Measurements from ENCODE around the gene LAMA2.

The LAMA2 gene, protein sequence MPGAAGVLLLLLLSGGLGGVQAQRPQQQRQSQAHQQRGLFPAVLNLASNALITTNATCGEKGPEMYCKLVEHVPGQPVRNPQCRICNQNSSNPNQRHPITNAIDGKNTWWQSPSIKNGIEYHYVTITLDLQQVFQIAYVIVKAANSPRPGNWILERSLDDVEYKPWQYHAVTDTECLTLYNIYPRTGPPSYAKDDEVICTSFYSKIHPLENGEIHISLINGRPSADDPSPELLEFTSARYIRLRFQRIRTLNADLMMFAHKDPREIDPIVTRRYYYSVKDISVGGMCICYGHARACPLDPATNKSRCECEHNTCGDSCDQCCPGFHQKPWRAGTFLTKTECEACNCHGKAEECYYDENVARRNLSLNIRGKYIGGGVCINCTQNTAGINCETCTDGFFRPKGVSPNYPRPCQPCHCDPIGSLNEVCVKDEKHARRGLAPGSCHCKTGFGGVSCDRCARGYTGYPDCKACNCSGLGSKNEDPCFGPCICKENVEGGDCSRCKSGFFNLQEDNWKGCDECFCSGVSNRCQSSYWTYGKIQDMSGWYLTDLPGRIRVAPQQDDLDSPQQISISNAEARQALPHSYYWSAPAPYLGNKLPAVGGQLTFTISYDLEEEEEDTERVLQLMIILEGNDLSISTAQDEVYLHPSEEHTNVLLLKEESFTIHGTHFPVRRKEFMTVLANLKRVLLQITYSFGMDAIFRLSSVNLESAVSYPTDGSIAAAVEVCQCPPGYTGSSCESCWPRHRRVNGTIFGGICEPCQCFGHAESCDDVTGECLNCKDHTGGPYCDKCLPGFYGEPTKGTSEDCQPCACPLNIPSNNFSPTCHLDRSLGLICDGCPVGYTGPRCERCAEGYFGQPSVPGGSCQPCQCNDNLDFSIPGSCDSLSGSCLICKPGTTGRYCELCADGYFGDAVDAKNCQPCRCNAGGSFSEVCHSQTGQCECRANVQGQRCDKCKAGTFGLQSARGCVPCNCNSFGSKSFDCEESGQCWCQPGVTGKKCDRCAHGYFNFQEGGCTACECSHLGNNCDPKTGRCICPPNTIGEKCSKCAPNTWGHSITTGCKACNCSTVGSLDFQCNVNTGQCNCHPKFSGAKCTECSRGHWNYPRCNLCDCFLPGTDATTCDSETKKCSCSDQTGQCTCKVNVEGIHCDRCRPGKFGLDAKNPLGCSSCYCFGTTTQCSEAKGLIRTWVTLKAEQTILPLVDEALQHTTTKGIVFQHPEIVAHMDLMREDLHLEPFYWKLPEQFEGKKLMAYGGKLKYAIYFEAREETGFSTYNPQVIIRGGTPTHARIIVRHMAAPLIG (N-terminal part only)

DNA sequence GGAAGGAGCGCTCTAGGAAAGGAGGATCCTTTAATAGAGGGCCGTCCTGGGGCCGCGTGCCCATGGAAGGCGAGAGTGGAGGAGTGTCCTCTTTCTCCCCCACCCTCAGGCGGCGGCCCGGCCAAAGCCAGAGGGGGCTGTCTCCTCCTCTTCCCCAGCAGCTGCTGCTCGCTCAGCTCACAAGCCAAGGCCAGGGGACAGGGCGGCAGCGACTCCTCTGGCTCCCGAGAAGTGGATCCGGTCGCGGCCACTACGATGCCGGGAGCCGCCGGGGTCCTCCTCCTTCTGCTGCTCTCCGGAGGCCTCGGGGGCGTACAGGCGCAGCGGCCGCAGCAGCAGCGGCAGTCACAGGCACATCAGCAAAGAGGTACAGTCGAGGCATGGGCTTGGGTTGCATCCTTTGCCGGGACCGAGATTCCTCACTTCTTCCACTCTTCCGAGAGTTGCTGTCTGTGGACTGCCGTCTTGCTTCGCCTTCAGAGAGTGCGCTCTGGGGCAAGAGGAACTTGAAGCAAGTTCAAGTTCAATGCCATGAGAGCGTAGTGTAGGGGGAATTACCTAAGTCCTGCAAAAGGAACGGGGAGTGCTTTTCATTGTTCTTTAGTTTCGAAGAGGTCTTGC, at the start of gene LAMA2:
LAMA2 (plus strand) TSS at position 148 of the 621 bp plus-strand sequence; CDS start at position 256, 108 bp downstream.
- no peak for DNase-seq

- DNase-seq = no peak
Observed at GRCh38 chr6:128836761-128837160, 46.2 kb upstream of the LAMA2 start.

DNA sequence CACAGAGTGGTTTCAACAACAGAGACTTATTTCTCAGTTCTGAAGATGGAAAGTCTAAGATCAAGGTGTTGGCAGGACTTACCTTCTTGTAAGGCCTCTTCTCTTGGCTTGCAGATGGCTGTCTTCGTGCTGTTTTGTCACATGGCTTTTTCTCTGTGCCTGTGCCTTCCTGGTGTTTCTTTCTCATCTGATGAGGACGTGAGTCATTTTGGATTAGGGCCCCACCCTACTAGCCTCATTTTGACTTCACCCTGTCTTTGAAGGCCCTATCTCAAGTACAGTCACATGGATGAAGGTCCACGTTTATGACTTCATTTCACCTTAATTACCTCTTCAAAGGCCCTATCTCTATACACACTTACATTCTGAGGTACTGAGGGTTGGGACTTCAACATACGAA, 41.4 kb upstream of the LAMA2 start:
- DNase-seq = no peak

GRCh38 chr6:128844598-128844997, 38.3 kb upstream of the LAMA2 start:
- DNase-seq = no peak

DNA sequence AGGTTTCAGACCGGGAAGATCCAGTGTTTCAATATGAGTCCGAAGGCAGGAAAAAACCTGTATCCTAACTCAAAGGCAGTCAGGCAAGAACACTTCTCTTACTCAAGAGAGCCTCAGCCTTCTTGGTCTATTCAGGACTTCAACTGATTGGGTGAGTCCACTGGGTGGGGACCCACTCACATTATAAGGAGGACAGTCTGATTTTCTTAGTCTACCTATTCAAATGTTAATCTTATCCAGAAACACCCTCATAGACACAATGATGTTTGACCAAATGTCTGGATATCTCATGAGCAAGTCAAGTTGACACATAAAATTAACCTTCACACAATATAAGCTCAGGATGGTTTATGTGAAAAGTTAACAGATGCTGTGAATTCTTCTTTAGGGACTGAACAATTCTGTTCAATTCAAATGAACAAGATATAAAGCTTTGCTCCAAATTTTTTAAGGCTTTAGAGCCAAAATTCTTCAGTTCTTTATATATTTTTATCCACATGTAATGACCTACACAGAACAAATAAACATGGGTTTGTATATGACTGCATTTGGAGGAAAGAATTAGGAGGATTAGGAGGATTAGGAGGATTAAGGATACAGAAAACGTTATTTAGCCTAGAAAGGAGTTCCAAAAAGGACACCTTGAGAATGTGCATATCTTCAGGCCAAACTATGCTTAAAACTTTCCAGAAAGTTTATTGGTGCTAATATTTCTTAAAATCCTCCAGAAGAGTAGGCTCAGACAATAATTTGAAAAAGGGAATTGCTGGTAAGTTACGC, 35.3 kb upstream of the LAMA2 start:
- DNase-seq = no peak

- no peak for DNase-seq
Observed at GRCh38 chr6:128848212-128848935, 34.6 kb upstream of the LAMA2 start.

DNA sequence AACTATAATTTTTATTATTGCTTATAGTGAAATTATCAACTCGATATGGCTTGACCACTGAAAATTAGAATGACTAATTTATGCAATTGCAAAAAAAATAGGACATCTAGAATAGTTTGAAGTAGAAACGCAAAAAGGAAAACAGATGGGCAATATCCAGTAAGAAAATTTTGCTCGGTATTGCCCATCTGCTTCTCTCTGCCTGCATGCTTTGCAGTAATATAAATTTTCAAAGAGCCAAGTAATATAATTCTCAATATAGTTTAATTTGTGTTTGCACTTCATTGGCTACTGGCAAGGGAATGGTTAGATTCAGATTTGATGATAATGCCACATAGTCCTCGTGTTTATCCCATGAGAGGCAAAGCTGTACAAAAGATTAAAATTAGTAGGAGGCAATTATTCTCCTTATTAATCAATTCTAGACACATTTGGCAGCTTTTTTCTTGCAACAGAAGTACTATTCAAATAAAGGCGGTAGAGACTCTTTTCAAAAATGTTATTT, 27.3 kb upstream of the LAMA2 start:
- no peak for DNase-seq

- no peak for DNase-seq
Observed at GRCh38 chr6:128857806-128858205, 25.1 kb upstream of the LAMA2 start.

DNA sequence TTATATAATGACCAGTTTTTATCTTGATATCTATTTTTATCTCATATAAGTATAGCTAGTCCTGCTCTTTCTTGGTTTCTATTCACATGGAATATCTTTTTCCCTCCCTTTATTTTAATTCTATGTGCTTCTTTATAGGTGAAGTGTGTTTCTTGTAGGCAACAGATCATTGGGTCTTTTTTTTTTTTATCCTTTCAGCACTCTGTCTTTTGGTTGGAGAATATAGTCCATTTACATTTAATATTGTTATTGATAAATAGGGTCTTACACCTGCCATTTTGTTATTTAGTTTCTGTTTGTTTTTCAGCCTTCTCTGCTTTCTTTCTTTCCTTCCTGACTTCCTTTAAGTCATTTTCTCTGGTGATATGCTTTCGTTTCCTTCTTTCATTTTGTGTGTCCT, 22.2 kb upstream of the LAMA2 start:
- no peak for DNase-seq

DNA sequence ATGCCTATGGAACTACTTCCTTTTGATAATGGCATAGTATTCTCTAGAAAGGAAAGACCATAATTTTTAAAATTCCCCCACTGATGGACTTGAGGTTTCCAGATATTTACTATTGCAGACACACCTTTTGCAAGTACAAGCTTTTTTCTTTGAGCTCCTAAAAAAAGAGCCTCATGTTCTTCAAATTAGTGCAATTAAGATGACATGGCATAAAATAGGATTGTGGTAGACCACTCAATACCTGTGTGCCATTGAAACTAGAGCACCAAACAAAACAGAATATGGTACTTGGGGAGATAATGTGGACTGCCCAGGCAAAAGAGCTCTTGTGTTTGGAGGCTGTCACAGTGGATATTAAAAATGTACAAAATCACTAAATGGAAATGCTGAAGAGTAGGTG, 19.0 kb upstream of the LAMA2 start:
- DNase-seq = no peak

DNA sequence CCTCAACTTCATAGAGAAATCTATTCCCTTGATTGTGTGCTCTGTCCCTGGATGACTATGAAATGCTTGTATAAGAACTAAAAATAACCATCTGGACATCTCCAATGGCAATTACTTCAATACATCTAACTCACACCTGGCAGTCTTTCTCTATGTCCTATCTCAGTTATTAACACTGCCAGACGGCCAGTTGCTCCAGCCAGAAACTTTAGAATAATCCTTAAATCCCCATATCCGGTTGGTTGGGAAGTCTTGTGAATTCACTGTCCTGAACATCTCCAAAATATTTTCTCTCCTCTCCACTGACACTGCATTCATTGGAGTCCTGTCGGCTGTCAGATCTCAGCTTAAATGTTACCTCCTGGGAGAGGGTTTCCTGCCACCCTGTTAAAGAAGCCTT, 12.2 kb upstream of the LAMA2 start:
- DNase-seq = no peak

GRCh38 chr6:128874863-128875262, 8.1 kb upstream of the LAMA2 start:
- no peak for DNase-seq

GRCh38 chr6:128882560-128882959, 378 bp upstream of the LAMA2 start:
- DNase-seq = no peak

DNA sequence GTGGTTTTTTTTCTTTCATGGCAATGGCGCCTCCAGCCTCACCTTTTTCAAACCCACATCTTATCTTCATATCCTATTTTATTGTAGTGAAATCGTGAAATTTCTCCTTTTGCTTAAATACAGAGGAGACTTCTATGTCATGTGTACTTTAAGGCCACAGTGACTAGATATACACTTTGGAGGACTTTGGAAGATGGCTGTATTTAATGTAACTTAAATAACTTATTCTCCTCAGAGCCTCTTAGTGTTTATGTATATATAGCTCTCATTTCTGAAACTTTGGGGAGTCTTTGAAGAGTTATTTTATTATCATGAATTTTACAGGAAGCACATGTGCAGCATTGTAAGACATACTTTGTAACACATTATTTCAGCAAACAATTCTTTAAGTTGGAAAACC, 968 bp downstream of the LAMA2 start:
- DNase-seq = no peak

GRCh38 chr6:128885381-128885780, 2.4 kb downstream of the LAMA2 start:
- DNase-seq = no peak

DNA sequence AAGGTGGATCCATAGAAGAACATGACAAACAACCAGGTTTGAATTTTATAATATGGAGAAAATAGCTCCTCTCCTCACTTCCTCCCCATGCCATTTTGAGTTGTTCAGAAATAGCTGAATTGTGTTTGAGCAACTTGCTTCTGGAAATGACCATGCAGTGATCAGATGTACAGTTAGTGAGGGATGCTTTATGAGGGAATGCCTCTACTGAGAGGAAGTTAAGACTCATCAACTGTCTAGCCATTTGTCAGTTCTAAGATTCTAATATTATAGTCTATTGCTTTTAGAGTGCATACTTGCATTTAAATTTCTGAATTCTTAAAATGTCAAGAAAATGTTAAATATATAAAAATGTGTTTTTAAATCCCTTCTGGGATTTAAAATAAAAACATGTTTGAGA, 3.8 kb downstream of the LAMA2 start:
- no peak for DNase-seq

- DNase-seq = no peak
Observed at GRCh38 chr6:128888444-128889175, 5.7 kb downstream of the LAMA2 start.

- no peak for DNase-seq
Observed at GRCh38 chr6:128889870-128890269, 6.9 kb downstream of the LAMA2 start.

DNA sequence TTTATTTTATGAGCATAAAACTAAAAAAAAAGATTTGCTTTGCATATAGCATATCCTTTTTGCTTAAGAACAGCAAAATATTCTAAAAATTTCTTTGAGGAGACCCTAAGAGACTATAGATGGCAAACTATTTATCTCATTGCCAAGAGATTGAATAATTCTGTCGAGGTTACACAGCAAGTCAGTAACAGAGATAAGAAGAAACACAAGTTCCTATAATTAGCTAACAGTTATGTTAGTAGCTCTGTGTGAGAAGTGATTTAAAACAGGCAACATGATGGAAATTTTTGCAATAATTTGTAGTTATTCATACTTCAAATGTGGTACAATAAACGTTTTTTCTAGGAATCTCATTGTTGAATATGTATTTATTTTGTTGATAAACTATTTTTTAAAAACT, 9.1 kb downstream of the LAMA2 start:
- DNase-seq = no peak
